K562 (cell line): ENCODE measurements around the gene BAD. TPM values are rescaled to one million over a fixed set of nuclear protein-coding genes. Genes with fewer than 3 reads are reported as not detected.

Experiments used
- ATAC-seq: fragments of 200-7000 bp; cut with Tn5 transposase; 3 replicates; pipeline ENCODE4 v1.9.1; 2020; ENCODE audit warnings: moderate library complexity
- BruUV-seq: library from RNA; stranded (reverse); fragments of 400-500 nt; replicated peaks from 2 replicates; lab custom pipeline; 2021; lab: Mats Ljungman, UMichigan
- CTCF ChIA-PET: fragments of 300-600 bp; formaldehyde crosslinking; extraction: SDS; loops from one replicate; lab custom pipeline; 2021; ENCODE audit warnings: low intra/inter-chr PET ratio; lab: Yijun Ruan, JAX
- POLR2A ChIA-PET: fragments of 300-600, 350-650 bp; sonication (Branson Sonifier 250); formaldehyde crosslinking; extraction: SDS; loops from one replicate; lab custom pipeline; 2021; ENCODE audit warnings: antibody characterized with exemption, inconsistent platforms; lab: Yijun Ruan, JAX
- DNase-seq, 4 experiments: peaks; one replicate each; pipeline versions ENCODE4 v3.0.0 to v3.0.0-alpha.2; 2011 to 2018; ENCODE audit warnings: low spot score in 3 of 4, mixed read lengths in 3 of 4; ENCODE audit errors: extremely low read depth in 1 of 4
- FAIRE-seq: peaks from 2 replicates; lab custom pipeline; 2011; peaks lifted over from hg19 to GRCh38; lab: Jason Lieb, UNC
- H2AFZ ChIP-seq: 2 replicates; pipeline ENCODE4 v1.6.0; 2011; ENCODE audit warnings: low read depth, low read length, control low read depth, inconsistent platforms
- H3K27ac ChIP-seq: fragments of 200-600 bp; 3 replicates; pipeline ENCODE4 v1.8.0; 2011; ENCODE audit warnings: low read depth, mild to moderate bottlenecking, control low read depth, inconsistent platforms, low read length, moderate library complexity, mixed read lengths; ENCODE audit errors: extremely low read depth
- H3K27me3 ChIP-seq, 2 experiments: fragments of 300-600 bp in 1 of 2; 2 replicates in 1 of 2; 3 replicates in 1 of 2; pipeline versions ENCODE4 v1.6.0 to v1.8.0; 2011; ENCODE audit warnings: inconsistent platforms in 2 of 2, low read length in 2 of 2, mild to moderate bottlenecking in 1 of 2, mixed read lengths in 1 of 2, moderate library complexity in 1 of 2; ENCODE audit not compliant: control insufficient read depth in 2 of 2, insufficient read depth in 2 of 2
- H3K36me3 ChIP-seq: fragments of 300-600 bp; 3 replicates; pipeline ENCODE4 v1.8.0; 2011; ENCODE audit warnings: mild to moderate bottlenecking, low read length, inconsistent platforms; ENCODE audit not compliant: control insufficient read depth, insufficient read depth
- H3K4me1 ChIP-seq, 2 experiments: fragments of 200-600 bp in 1 of 2; replicated peaks in 1 of 2; 2 replicates in 1 of 2; 3 replicates in 1 of 2; pipeline versions ENCODE4 v1.5.1 to v1.8.0; 2011; ENCODE audit warnings: inconsistent platforms in 2 of 2, low read length in 2 of 2, mild to moderate bottlenecking in 1 of 2, mixed read lengths in 1 of 2, moderate library complexity in 1 of 2; ENCODE audit not compliant: control insufficient read depth in 2 of 2, insufficient read depth in 2 of 2
- H3K4me2 ChIP-seq: 2 replicates; pipeline ENCODE4 v1.6.1; 2011; ENCODE audit warnings: low read length, control low read depth, inconsistent platforms, mixed read lengths; ENCODE audit not compliant: insufficient read depth
- H3K4me3 ChIP-seq: fragments of 200-600 bp; sonication (generic), shearing (Covaris generic); 2 replicates; pipeline ENCODE4 v1.5.1; 2016; ENCODE audit warnings: control low read depth, inconsistent platforms
- H3K79me2 ChIP-seq: fragments of 200-600 bp; 3 replicates; pipeline ENCODE4 v1.8.0; 2011; ENCODE audit warnings: low read length, inconsistent platforms; ENCODE audit not compliant: control insufficient read depth, insufficient read depth
- H3K9ac ChIP-seq, 2 experiments: 2 replicates each; pipeline versions ENCODE4 v1.6.0 to v1.6.1; 2011; ENCODE audit warnings: low read depth in 2 of 2, low read length in 2 of 2, control low read depth in 1 of 2, inconsistent platforms in 1 of 2, mild to moderate bottlenecking in 1 of 2, mixed read lengths in 1 of 2; ENCODE audit not compliant: insufficient read depth in 1 of 2
- H3K9me1 ChIP-seq: one replicate; pipeline ENCODE4 v1.6.0; 2011; ENCODE audit warnings: inconsistent platforms, mild to moderate bottlenecking, low read length, moderate library complexity; ENCODE audit not compliant: control insufficient read depth, insufficient read depth
- H3K9me3 ChIP-seq: replicated peaks from 2 replicates; pipeline ENCODE4 v1.5.1; 2011; ENCODE audit warnings: low read depth, low read length, inconsistent platforms; ENCODE audit not compliant: control insufficient read depth, insufficient read depth
- H4K20me1 ChIP-seq: replicated peaks from 2 replicates; pipeline ENCODE4 v1.6.1; 2011; ENCODE audit warnings: low read length, inconsistent platforms, mixed read lengths; ENCODE audit not compliant: control insufficient read depth, insufficient read depth
- BHLHE40 ChIP-seq: IDR thresholded peaks from 2 replicates; pipeline ENCODE4 v1.6.1; 2011; ENCODE audit warnings: low read length, improper control_type of control experiment
- ELF4 ChIP-seq: fragments of 450-650 bp; formaldehyde crosslinking; IDR thresholded peaks from 2 replicates; pipeline ENCODE4 v1.4.0; 2022; ENCODE audit warnings: missing genetic modification characterization
- FOXA3 ChIP-seq, 2 experiments: fragments of 450-650 bp in 1 of 2; sonication (generic) in 1 of 2; formaldehyde crosslinking; IDR thresholded peaks in 1 of 2; conservative IDR thresholded peaks in 1 of 2; 2 replicates each; pipeline versions ENCODE4 v1.4.0 to v1.8.0; 2020 to 2022; ENCODE audit warnings: mild to moderate bottlenecking in 2 of 2, missing genetic modification reagents in 1 of 2
- GTF2F1 ChIP-seq: IDR thresholded peaks from 2 replicates; pipeline ENCODE4 v1.6.1; 2011; ENCODE audit warnings: low read depth, low read length, improper control_type of control experiment
- HDAC2 ChIP-seq: fragments of 450-650 bp; IDR thresholded peaks from 2 replicates; pipeline ENCODE4 v1.6.1; 2016; ENCODE audit warnings: mild to moderate bottlenecking
- HMBOX1 ChIP-seq: sonication (generic); IDR thresholded peaks from 2 replicates; pipeline ENCODE4 v1.6.1; 2016
- KAT2B ChIP-seq: IDR thresholded peaks from one replicate; pipeline ENCODE4 v1.6.1; 2012; ENCODE audit warnings: low read depth, mild to moderate bottlenecking, control low read depth, inconsistent platforms, low read length, moderate library complexity
- L3MBTL2 ChIP-seq: fragments of 450-650 bp; IDR thresholded peaks from 2 replicates; pipeline ENCODE4 v1.6.1; 2016; ENCODE audit warnings: mild to moderate bottlenecking, moderate library complexity
- MNT ChIP-seq, 2 experiments: fragments of 450-650 bp; conservative IDR thresholded peaks; 2 replicates each; pipeline ENCODE4 v1.6.1; 2017; ENCODE audit warnings: mild to moderate bottlenecking in 2 of 2, moderate library complexity in 2 of 2
- MTF1 ChIP-seq: fragments of 250-450 bp; sonication (Bioruptor Pico); IDR thresholded peaks from 2 replicates; pipeline ENCODE4 v1.9.0; 2021; ENCODE audit warnings: moderate library complexity, mild to moderate bottlenecking, inconsistent platforms, borderline replicate concordance
- NFE2L1 ChIP-seq: fragments of 450-650 bp; IDR thresholded peaks from 2 replicates; pipeline ENCODE4 v1.6.1; 2016; ENCODE audit warnings: missing genetic modification characterization, low read depth, mild to moderate bottlenecking, missing compliant biosample characterization, moderate library complexity, borderline replicate concordance
- NFYB ChIP-seq: IDR thresholded peaks from 2 replicates; pipeline ENCODE4 v1.6.1; 2011; ENCODE audit warnings: mild to moderate bottlenecking, moderate library complexity; ENCODE audit not compliant: insufficient read length; ENCODE audit errors: extremely low read depth
- NR2C1 ChIP-seq, 2 experiments: fragments of 450-650 bp; IDR thresholded peaks; 2 replicates each; pipeline ENCODE4 v1.6.1; 2017; ENCODE audit warnings: mild to moderate bottlenecking in 2 of 2, antibody characterized with exemption in 1 of 2, inconsistent platforms in 1 of 2, missing compliant biosample characterization in 1 of 2, missing genetic modification characterization in 1 of 2
- PHF20 ChIP-seq: fragments of 450-650 bp; IDR thresholded peaks from 2 replicates; pipeline ENCODE4 v1.6.1; 2018; ENCODE audit not compliant: partially characterized antibody
- SMAD4 ChIP-seq: fragments of 250-450 bp; sonication (Bioruptor Pico); conservative IDR thresholded peaks from 2 replicates; pipeline ENCODE4 v1.8.0; 2021; ENCODE audit warnings: inconsistent platforms, mild to moderate bottlenecking, moderate library complexity
- ZNF408 ChIP-seq: fragments of 250-450 bp; sonication (Bioruptor Pico); IDR thresholded peaks from 2 replicates; pipeline ENCODE4 v1.4.0; 2020; ENCODE audit warnings: low read depth, mild to moderate bottlenecking, moderate library complexity
- WGBS: fragments of 100-300 bp; shearing (Covaris generic); methylation state at CpG from one replicate; pipeline ENCODE4 v1.1.6; 2016; ENCODE audit warnings: low coverage, mixed read lengths; ENCODE audit not compliant: insufficient coverage; ENCODE audit errors: missing lambda C conversion rate; 5-methylcytosine and 5-hydroxymethylcytosine counted together
- in situ Hi-C: fragments of 300-500 bp; cut with MboI; formaldehyde crosslinking; loops from 4 replicates; pipeline ENCODE4 v1.15.0; 2018; ENCODE audit warnings: inconsistent platforms, mixed read lengths
- intact Hi-C: fragments of 100-400 bp; cut with micrococcal nuclease; formaldehyde crosslinking; loops from 2 replicates; pipeline ENCODE4 v1.14.2; 2022
- polyA plus RNA-seq, 8 experiments: library from polyadenylated mRNA; depleted of rRNA in 4 of 8; stranded (reverse) in 5 of 8; unstranded in 3 of 8; fragments of >200 nt; fragmentation: Nextera tagmentation in 2 of 8; fragmentation: Illumina TruSeq in 1 of 8; extraction: Ambion mirVana in 2 of 8; extraction: Trizol in 1 of 8; gene quantifications; 2 replicates each; pipeline versions ENCODE4 v1.2.1 to v1.2.3, GENCODE V29; 2011 to 2014; ENCODE audit warnings: inconsistent platforms in 1 of 8, missing spikeins in 1 of 8
- total RNA-seq, 7 experiments: library from RNA; depleted of rRNA in 6 of 7; stranded (reverse); fragments of >200 nt in 6 of 7; fragmentation: Illumina TruSeq in 2 of 7; extraction: Trizol in 2 of 7; gene quantifications; 2 replicates each; pipeline versions ENCODE4 v1.2.1 to v1.2.3, GENCODE V29; 2011 to 2021; ENCODE audit warnings: low replicate concordance in 1 of 7

The BAD gene
- total and polyA plus RNA-seq, 9 of the 15 experiments (the other 6 are each of a cell fraction or from before 2014, with no cell fraction given): 0.61 to 45.6 (median 11.8) TPM

GRCh38 chr11:64317961-64318765 is 33.7 kb upstream of the BAD start, which contains the start of gene PRDX5 (continued):
- TF ChIP-seq FOXA3 (CRISPR knock-in tag; conservative IDR thresholded peaks at IDR 0.05 in 1 of 2, IDR thresholded peaks at IDR 0.05 in 1 of 2) (peak in 1 of 2 experiments; percentile 78; a peak in 1 of 4 replicates), SMAD4 (peak; percentile 63; the same call in 1 of the 2 replicates), HDAC2 (peak; percentile 17; the same call in 1 of the 2 replicates), MNT (conservative IDR thresholded peaks at IDR 0.05) (no peak; a peak in 1 of 4 replicates), MTF1 (CRISPR knock-in tag) (no peak)

GRCh38 chr11:64317325-64317960 is 33.0 kb upstream of the BAD start, which contains the start of gene TRMT112:
TRMT112 (minus strand) TSS chr11:64317559; CDS start chr11:64317526, 33 bp downstream.
- POLR2A ChIA-PET: interaction anchor here (0.6 to 2.6 kb wide), 21 partner anchors 10 to 1680 kb away, joined by 3 to 12 read pairs (median 6); partner anchors contain the start of genes CCDC88B and STIP1
- H3K27me3 ChIP-seq: no peaks in the 10 kb centered on the region
- FAIRE-seq (peak; percentile 100), ATAC-seq (peak; percentile 85), DNase-seq (peak; percentile 69 to 99 (median 80))
- H3K36me3 ChIP-seq: peaks cover 69% of the 10 kb centered on the region
- peak within 1 kb of the TSS; percentile 99 for H3K27ac ChIP-seq
- H4K20me1 ChIP-seq: no peaks in the 10 kb centered on the region; the same call in 1 of the 2 replicates
- no TSS peak for BruUV-seq
- peak within 1 kb of the TSS; percentile 92 for H2AFZ ChIP-seq
- peaks cover 38% of the 10 kb centered on the region for H3K79me2 ChIP-seq
- H3K4me1 ChIP-seq: peaks cover 8 to 64% of the 10 kb centered on the region in 2 experiments; a peak in 4 of 5 replicates
- in situ Hi-C loops: no loop called here
- H3K9ac ChIP-seq: peak within 1 kb of the TSS; percentile 92 to 94
- H3K9me1 ChIP-seq: no peaks in the 10 kb centered on the region
- peak within 1 kb of the TSS; percentile 94 for H3K4me3 ChIP-seq
- intact Hi-C loops: loop anchor here (1.0 kb wide), 2 partner anchors 14 to 38 kb away; no protein-coding TSS in a partner anchor
- CTCF ChIA-PET: interaction anchor here (1.1 to 2.7 kb wide), 4 partner anchors 14 to 336 kb away, joined by 3 to 19 read pairs (median 6); no protein-coding TSS in a partner anchor
- under 1% methylated on average over 42 of the region's 43 CpGs for WGBS
- H3K9me3 ChIP-seq: no peaks in the 10 kb centered on the region
- H3K4me2 ChIP-seq: peak within 1 kb of the TSS; percentile 95
- no peak for TF ChIP-seq NFE2L1 (tag)
- TF ChIP-seq HMBOX1: no peak
- TF ChIP-seq KAT2B: no peak
- peak; percentile 75 for TF ChIP-seq L3MBTL2
- TF ChIP-seq GTF2F1: 0 out of 2 replicates have a peak, but pooled peaks have one; percentile 24
- TF ChIP-seq NR2C1 (IDR thresholded peaks at IDR 0.05): peak; percentile 72
- peak; percentile 45 for TF ChIP-seq NR2C1 (tag; IDR thresholded peaks at IDR 0.05)
- TF ChIP-seq BHLHE40: peak; percentile 90
- TF ChIP-seq ZNF408 (CRISPR knock-in tag): no peak
- TF ChIP-seq ELF4: no peak
- TF ChIP-seq PHF20: peak; percentile 76
- peak; percentile 80 for TF ChIP-seq NFYB
